K562 (cell line): ENCODE data around the gene MRPS18B. TPM values are rescaled to one million over a fixed set of nuclear protein-coding genes. Genes with fewer than 3 reads are reported as not detected.

Source experiments
- ARID3A ChIP-seq: IDR thresholded peaks from 2 replicates; pipeline ENCODE4 v1.6.1; 2012; ENCODE audit warnings: low read depth, low read length, improper control_type of control experiment, borderline replicate concordance
- ATF1 ChIP-seq, 2 experiments: fragments of 450-650 bp in 1 of 2; IDR thresholded peaks; 2 replicates each; pipeline ENCODE4 v1.6.1; 2016; ENCODE audit warnings: missing compliant biosample characterization in 1 of 2, missing genetic modification characterization in 1 of 2
- CC2D1A ChIP-seq: fragments of 450-650 bp; IDR thresholded peaks from 2 replicates; pipeline ENCODE4 v1.6.1; 2017; ENCODE audit warnings: mild to moderate bottlenecking
- CHD1 ChIP-seq: fragments of 200-600 bp; sonication (generic); IDR thresholded peaks from one replicate; pipeline ENCODE4 v1.6.1; 2012; ENCODE audit warnings: mild to moderate bottlenecking, moderate library complexity, low read length, inconsistent platforms
- HNRNPK ChIP-seq: fragments of 200-400 bp; formaldehyde crosslinking; IDR thresholded peaks from one replicate; pipeline ENCODE4 v1.6.1; 2018; ENCODE audit warnings: mild to moderate bottlenecking, low read depth, low read length; ENCODE audit not compliant: poor library complexity, severe bottlenecking
- MYNN ChIP-seq, 2 experiments: sonication (generic); formaldehyde crosslinking in 1 of 2; IDR thresholded peaks; 2 replicates each; pipeline versions ENCODE4 v1.5.0 to v1.6.1; 2016 to 2020; ENCODE audit warnings: antibody characterized with exemption in 1 of 2, missing genetic modification reagents in 1 of 2
- RBM25 ChIP-seq: fragments of 200-400 bp; formaldehyde crosslinking; IDR thresholded peaks from 2 replicates; pipeline ENCODE4 v1.6.1; 2018; ENCODE audit warnings: low read length, low read depth, moderate library complexity; ENCODE audit not compliant: severe bottlenecking
- SP2 ChIP-seq: IDR thresholded peaks from 2 replicates; pipeline ENCODE4 v1.6.1; 2011; ENCODE audit warnings: mild to moderate bottlenecking, low read depth, low read length, moderate library complexity; ENCODE audit not compliant: poor library complexity, severe bottlenecking; ENCODE audit errors: extremely low read depth
- SPI1 ChIP-seq: IDR thresholded peaks from 2 replicates; pipeline ENCODE4 v1.6.1; 2011; ENCODE audit warnings: low read depth, low read length, control low read depth, borderline replicate concordance
- STAT6 ChIP-seq: sonication (generic); formaldehyde crosslinking; IDR thresholded peaks from 2 replicates; pipeline ENCODE4 v1.8.1; 2023; ENCODE audit warnings: mild to moderate bottlenecking, missing genetic modification reagents
- TAF15 ChIP-seq: fragments of 200-400 bp; formaldehyde crosslinking; IDR thresholded peaks from 2 replicates; pipeline ENCODE4 v1.6.1; 2017; ENCODE audit warnings: mild to moderate bottlenecking, low read depth, low read length, moderate library complexity
- ZEB2 ChIP-seq: fragments of 450-650 bp; IDR thresholded peaks from 2 replicates; pipeline ENCODE4 v1.6.1; 2016
- ZKSCAN8 ChIP-seq: fragments of 200-800 bp; sonication (Bioruptor generic); IDR thresholded peaks from 2 replicates; pipeline ENCODE4 v1.6.1; 2016; ENCODE audit warnings: missing genetic modification characterization, missing compliant biosample characterization
- ZNF134 ChIP-seq: fragments of 250-450 bp; sonication (Bioruptor Pico); conservative IDR thresholded peaks from 2 replicates; pipeline ENCODE4 v1.4.0; 2020
- ZNF395 ChIP-seq: fragments of 200-800 bp; sonication (Bioruptor generic); IDR thresholded peaks from 2 replicates; pipeline ENCODE4 v1.6.1; 2017; ENCODE audit warnings: missing genetic modification characterization, missing compliant biosample characterization
- ZNF431 ChIP-seq: sonication (generic); formaldehyde crosslinking; IDR thresholded peaks from 2 replicates; pipeline ENCODE4 v1.8.0; 2022; ENCODE audit warnings: mild to moderate bottlenecking, missing genetic modification reagents
- ZNF764 ChIP-seq: fragments of 250-450 bp; sonication (Bioruptor Pico); IDR thresholded peaks from 2 replicates; pipeline ENCODE4 v1.4.0; 2020; ENCODE audit warnings: low read depth, mild to moderate bottlenecking, moderate library complexity
- polyA plus RNA-seq, 8 experiments: library from polyadenylated mRNA; depleted of rRNA in 4 of 8; stranded (reverse) in 5 of 8; unstranded in 3 of 8; fragments of >200 nt; fragmentation: Nextera tagmentation in 2 of 8; fragmentation: Illumina TruSeq in 1 of 8; extraction: Ambion mirVana in 2 of 8; extraction: Trizol in 1 of 8; gene quantifications; 2 replicates each; pipeline versions ENCODE4 v1.2.1 to v1.2.3, GENCODE V29; 2011 to 2014; ENCODE audit warnings: inconsistent platforms in 1 of 8, missing spikeins in 1 of 8
- total RNA-seq, 7 experiments: library from RNA; depleted of rRNA in 6 of 7; stranded (reverse); fragments of >200 nt in 6 of 7; fragmentation: Illumina TruSeq in 2 of 7; extraction: Trizol in 2 of 7; gene quantifications; 2 replicates each; pipeline versions ENCODE4 v1.2.1 to v1.2.3, GENCODE V29; 2011 to 2021; ENCODE audit warnings: low replicate concordance in 1 of 7
- TF ChIP-seq, protein P1 (sequence below): sonication (generic); formaldehyde crosslinking; IDR thresholded peaks from 2 replicates; pipeline ENCODE4 v1.8.1; 2023; ENCODE audit warnings: mild to moderate bottlenecking, missing genetic modification reagents, moderate library complexity
- TF ChIP-seq, protein P2 (sequence below): fragments of 450-650 bp; IDR thresholded peaks from 2 replicates; pipeline ENCODE4 v1.6.1; 2016

Gene MRPS18B
- total and polyA plus RNA-seq, 9 of the 15 experiments (the other 6 are each of a cell fraction or from before 2014, with no cell fraction given) = 132 to 383 (median 178) TPM

DNA sequence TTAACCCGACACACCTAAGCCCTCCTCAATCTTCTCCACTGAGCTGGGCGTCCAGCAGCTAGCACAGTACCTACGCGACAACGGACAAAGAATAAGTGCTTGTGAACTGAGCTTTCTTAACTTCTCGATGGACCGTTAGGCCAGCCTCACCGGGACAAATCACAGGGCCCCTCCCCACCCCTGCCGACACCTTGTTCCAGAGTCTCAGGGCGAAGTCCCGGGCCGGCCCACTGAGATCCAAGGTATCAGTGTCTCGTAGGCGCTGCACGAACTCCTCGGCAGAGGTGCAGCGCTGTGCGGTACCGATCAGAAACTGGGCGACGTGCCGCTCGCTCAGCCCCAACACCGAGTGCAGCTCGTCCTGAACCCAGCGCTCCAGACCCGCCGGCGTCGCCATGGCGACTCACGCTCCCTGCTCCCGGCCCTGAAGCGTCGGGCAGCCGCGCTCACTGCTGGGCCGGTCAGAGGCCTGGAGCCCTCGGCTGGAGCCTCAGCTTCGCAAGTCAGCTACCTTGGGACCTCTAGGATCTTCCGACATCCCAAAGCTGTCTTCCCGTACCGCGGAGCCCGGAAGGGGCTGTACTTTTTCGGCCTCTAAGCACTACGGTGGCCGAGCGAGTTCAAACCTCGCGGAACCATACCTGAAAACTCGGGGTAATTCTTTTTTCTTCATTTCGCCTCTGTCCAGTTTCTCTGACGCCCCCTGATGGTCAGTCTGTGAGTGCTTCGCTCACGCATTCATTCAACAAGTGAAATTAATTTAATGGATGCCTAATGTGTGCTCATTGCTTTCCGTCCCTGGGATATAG lies 55.0 kb downstream of the MRPS18B start, which contains the start of gene DHX16 (continued):
- TF ChIP-seq, protein P1, sequence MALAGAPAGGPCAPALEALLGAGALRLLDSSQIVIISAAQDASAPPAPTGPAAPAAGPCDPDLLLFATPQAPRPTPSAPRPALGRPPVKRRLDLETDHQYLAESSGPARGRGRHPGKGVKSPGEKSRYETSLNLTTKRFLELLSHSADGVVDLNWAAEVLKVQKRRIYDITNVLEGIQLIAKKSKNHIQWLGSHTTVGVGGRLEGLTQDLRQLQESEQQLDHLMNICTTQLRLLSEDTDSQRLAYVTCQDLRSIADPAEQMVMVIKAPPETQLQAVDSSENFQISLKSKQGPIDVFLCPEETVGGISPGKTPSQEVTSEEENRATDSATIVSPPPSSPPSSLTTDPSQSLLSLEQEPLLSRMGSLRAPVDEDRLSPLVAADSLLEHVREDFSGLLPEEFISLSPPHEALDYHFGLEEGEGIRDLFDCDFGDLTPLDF (CRISPR knock-in tag) = peak; percentile 78
- no peak for TF ChIP-seq ZNF431 (CRISPR knock-in tag)
- TF ChIP-seq STAT6 (CRISPR knock-in tag) = peak; percentile 75
- TF ChIP-seq ZNF764 (CRISPR knock-in tag) = no peak
- no peak for TF ChIP-seq SP2
- no peak for TF ChIP-seq ZNF134 (CRISPR knock-in tag)
- peak; percentile 99 for TF ChIP-seq ARID3A
- peak; percentile 23 for TF ChIP-seq CHD1
- TF ChIP-seq, protein P2, sequence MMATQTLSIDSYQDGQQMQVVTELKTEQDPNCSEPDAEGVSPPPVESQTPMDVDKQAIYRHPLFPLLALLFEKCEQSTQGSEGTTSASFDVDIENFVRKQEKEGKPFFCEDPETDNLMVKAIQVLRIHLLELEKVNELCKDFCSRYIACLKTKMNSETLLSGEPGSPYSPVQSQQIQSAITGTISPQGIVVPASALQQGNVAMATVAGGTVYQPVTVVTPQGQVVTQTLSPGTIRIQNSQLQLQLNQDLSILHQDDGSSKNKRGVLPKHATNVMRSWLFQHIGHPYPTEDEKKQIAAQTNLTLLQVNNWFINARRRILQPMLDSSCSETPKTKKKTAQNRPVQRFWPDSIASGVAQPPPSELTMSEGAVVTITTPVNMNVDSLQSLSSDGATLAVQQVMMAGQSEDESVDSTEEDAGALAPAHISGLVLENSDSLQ = no peak
- TF ChIP-seq SPI1 = no peak
- no peak for TF ChIP-seq TAF15
- no peak for TF ChIP-seq HNRNPK
- TF ChIP-seq ATF1 (CRISPR knock-in tag; IDR thresholded peaks at IDR 0.05) = no peak
- TF ChIP-seq ATF1 (tag; IDR thresholded peaks at IDR 0.05) = peak; percentile 67
- 0 out of 2 replicates have a peak, but pooled peaks have one; percentile 58 for TF ChIP-seq MYNN (IDR thresholded peaks at IDR 0.05)
- TF ChIP-seq MYNN (CRISPR knock-in tag; IDR thresholded peaks at IDR 0.05) = no peak
- no peak for TF ChIP-seq ZNF395
- TF ChIP-seq CC2D1A = 0 out of 2 replicates have a peak, but pooled peaks have one; percentile 30
- TF ChIP-seq ZKSCAN8 (CRISPR knock-in tag) = no peak
- TF ChIP-seq RBM25 = peak; percentile 60
- TF ChIP-seq ZEB2 = peak; percentile 41; the same call in 1 of the 2 replicates
